Skeletal muscle satellite cell (primary cell): ENCODE data around the gene MPV17.

ENCODE experiments used
- H3K27me3 ChIP-seq: 2 replicates; pipeline ENCODE4 v1.7.0; 2013; ENCODE audit warnings: low read length; ENCODE audit not compliant: control insufficient read depth, insufficient read depth
- H3K36me3 ChIP-seq: 2 replicates; pipeline ENCODE4 v1.7.0; 2013; ENCODE audit warnings: mild to moderate bottlenecking, control low read depth, low read length; ENCODE audit not compliant: insufficient read depth
- H3K4me1 ChIP-seq: 2 replicates; pipeline ENCODE4 v1.7.0; 2013; ENCODE audit warnings: low read length; ENCODE audit not compliant: control insufficient read depth, insufficient read depth
- H3K4me2 ChIP-seq: 2 replicates; pipeline ENCODE4 v1.7.0; 2013; ENCODE audit warnings: mild to moderate bottlenecking, low read length
- H3K4me3 ChIP-seq: 2 replicates; pipeline ENCODE4 v1.7.0; 2013; ENCODE audit warnings: low read length
- H3K9ac ChIP-seq: 2 replicates; pipeline ENCODE4 v1.7.0; 2013; ENCODE audit warnings: mild to moderate bottlenecking, low read depth, low read length, moderate library complexity
- H3K9me3 ChIP-seq: replicated peaks from 2 replicates; pipeline ENCODE4 v1.7.0; 2013; ENCODE audit warnings: mild to moderate bottlenecking, control low read depth, low read length

MPV17 gene

DNA sequence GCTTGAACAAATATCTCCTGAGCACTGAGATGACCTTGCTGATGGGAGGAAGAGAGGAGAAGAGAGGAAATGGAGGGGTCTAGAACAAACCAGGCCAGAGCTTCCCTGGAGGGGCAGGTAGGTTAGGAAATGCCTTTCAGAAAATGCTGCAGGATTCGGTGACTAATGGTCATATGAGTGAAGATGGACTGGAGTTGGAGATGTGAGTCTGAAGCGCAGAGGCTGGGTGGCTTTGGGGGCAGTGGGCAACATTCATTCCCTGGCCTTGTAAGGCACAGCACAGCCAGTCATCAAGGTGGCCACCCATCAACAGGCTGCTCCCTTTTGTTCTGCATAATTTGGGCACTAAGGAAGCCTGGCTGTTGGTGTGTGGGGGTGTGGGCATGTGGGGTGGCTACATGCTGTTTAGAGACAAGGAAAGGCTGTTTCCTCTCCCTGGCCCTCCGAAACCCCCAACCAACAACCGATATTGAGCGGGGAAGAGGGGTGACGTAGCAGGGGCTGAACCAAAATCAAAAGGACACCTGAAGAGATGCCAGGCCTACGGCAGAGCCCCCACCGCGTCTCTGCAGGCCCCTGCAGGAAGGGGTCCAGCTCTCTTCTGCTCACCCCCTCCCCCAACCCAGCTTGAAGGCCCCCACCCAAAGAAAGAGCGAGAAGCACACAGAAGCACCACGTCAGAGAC is 61.5 kb downstream of the MPV17 start:
- H3K9me3 ChIP-seq = no peaks in the 10 kb centered on the region
- H3K27me3 ChIP-seq = peaks cover 79% of the 10 kb centered on the region
- H3K36me3 ChIP-seq = no peaks in the 10 kb centered on the region
- peaks cover 35% of the 10 kb centered on the region for H3K4me1 ChIP-seq
- no peak overlapping the region for H3K9ac ChIP-seq
- no peak overlapping the region for H3K4me3 ChIP-seq
- H3K4me2 ChIP-seq = no peak overlapping the region
